Astrocyte (in vitro differentiated cells and primary cell): Measurements from ENCODE around the gene KIF20B.

ENCODE experiments used
- EZH2 ChIP-seq: IDR thresholded peaks from 2 replicates; pipeline ENCODE4 v1.6.1; 2012; ENCODE audit warnings: mild to moderate bottlenecking, low read length, inconsistent platforms; ENCODE audit not compliant: insufficient read depth
- TF ChIP-seq, protein P1 (sequence below): IDR thresholded peaks from 2 replicates; pipeline ENCODE4 v1.5.1; 2011; ENCODE audit warnings: low read depth, mild to moderate bottlenecking, inconsistent platforms, low read length, moderate library complexity; ENCODE audit not compliant: insufficient read depth

DNA sequence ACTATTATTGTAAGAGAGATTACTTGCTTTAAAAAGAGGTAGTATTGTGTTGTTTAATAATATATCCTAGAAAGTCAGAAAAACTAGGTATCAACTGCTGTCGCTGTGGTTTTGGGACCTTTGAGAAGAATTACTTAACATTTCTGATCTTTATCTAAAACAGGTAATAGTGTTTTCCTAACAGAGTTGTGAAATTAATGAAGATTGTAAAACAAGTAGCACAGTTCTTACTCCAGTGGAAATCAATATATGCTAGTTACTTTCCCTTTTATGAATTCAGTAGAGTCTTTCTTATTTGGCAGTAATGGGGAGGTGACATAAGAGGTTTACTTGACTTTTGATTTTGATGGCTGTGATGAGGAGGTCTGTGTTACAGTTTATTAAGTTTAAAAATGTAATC is 58.1 kb downstream of the KIF20B start:
- TF ChIP-seq, protein P1, sequence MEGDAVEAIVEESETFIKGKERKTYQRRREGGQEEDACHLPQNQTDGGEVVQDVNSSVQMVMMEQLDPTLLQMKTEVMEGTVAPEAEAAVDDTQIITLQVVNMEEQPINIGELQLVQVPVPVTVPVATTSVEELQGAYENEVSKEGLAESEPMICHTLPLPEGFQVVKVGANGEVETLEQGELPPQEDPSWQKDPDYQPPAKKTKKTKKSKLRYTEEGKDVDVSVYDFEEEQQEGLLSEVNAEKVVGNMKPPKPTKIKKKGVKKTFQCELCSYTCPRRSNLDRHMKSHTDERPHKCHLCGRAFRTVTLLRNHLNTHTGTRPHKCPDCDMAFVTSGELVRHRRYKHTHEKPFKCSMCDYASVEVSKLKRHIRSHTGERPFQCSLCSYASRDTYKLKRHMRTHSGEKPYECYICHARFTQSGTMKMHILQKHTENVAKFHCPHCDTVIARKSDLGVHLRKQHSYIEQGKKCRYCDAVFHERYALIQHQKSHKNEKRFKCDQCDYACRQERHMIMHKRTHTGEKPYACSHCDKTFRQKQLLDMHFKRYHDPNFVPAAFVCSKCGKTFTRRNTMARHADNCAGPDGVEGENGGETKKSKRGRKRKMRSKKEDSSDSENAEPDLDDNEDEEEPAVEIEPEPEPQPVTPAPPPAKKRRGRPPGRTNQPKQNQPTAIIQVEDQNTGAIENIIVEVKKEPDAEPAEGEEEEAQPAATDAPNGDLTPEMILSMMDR = no peak
- no peak for TF ChIP-seq EZH2
